Lower leg skin (tissue), 4 donors: ENCODE results near the gene HIC1. TPM values are rescaled to one million over a fixed set of nuclear protein-coding genes. Genes with fewer than 3 reads are reported as not detected.
"Not testable (repeated sequence)": the region's sequence is repeated elsewhere in the genome, so short reads cannot be mapped to it uniquely, and the experiment has no call there.

Source experiments
- DNase-seq, 2 donors: peaks; one replicate each; pipeline ENCODE4 v3.0.0-alpha.2; 2019; ENCODE audit warnings: low spot score in 2 of 2
- H3K4me3 ChIP-seq: fragments of 200-600 bp; sonication (generic); 2 replicates; pipeline ENCODE4 v1.5.1; 2017; ENCODE audit warnings: mild to moderate bottlenecking, low read depth; ENCODE audit not compliant: poor library complexity, severe bottlenecking
- CTCF ChIP-seq, 3 donors: fragments of 450-650 bp; IDR thresholded peaks; one replicate each; pipeline ENCODE4 v1.5.1; 2016; ENCODE audit warnings: antibody characterized with exemption in 3 of 3, mild to moderate bottlenecking in 3 of 3, moderate library complexity in 2 of 3
- POLR2A ChIP-seq, 2 donors: fragments of 450-650 bp; IDR thresholded peaks; one replicate each; pipeline ENCODE4 v1.6.1; 2016 to 2017; ENCODE audit warnings: antibody characterized with exemption in 2 of 2, mild to moderate bottlenecking in 1 of 2, moderate library complexity in 1 of 2
- WGBS, 2 donors: methylation state at CpG; one replicate each; pipeline ENCODE4 v1.1.5; 2018; 5-methylcytosine and 5-hydroxymethylcytosine counted together
- intact Hi-C: fragments of 100-400 bp; cut with DNase I; formaldehyde crosslinking; loops from one replicate; pipeline ENCODE4 v1.15.0; 2023; ENCODE audit warnings: low total_unique reads
- total RNA-seq, 4 donors: library from RNA; depleted of rRNA; stranded (reverse); fragments of >200 nt; gene quantifications; one replicate each; pipeline ENCODE4 v1.1.0, GENCODE V29; 2016

The HIC1 gene
- total RNA-seq, 4 donors from 2014 or later, result 2.4 to 14.2 (median 5.3) TPM

GRCh38 chr17:2012499-2012898 is 42.4 kb upstream of the HIC1 start:
- H3K4me3 ChIP-seq, result no peak overlapping the region
- WGBS, 2 donors, result 88% methylated on average over 4 of the region's 4 CpGs
- no peak for TF ChIP-seq CTCF (IDR thresholded peaks at IDR 0.05)
- TF ChIP-seq POLR2A (IDR thresholded peaks at IDR 0.05), result no peak
- intact Hi-C loops, result no loop called here
- DNase-seq, result no peak

GRCh38 chr17:2013220-2013993 is 41.5 kb upstream of the HIC1 start:
- intact Hi-C loops, H3K4me3 ChIP-seq, DNase-seq: not testable (repeated sequence)
- WGBS, 2 donors, result 73 to 76% methylated on average over 6 of the region's 6 CpGs

GRCh38 chr17:2013994-2014317 is 40.9 kb upstream of the HIC1 start:
- DNase-seq, result no peak
- TF ChIP-seq POLR2A (IDR thresholded peaks at IDR 0.05) (no peak), CTCF (IDR thresholded peaks at IDR 0.05) (no peak)
- intact Hi-C loops, result no loop called here
- no peak overlapping the region for H3K4me3 ChIP-seq
- WGBS, 2 donors, result 100% methylated on average over 1 of the region's 1 CpG

GRCh38 chr17:2015314-2015713 is 39.6 kb upstream of the HIC1 start:
- H3K4me3 ChIP-seq, result no peak overlapping the region
- intact Hi-C loops, result no loop called here
- no peak for DNase-seq
- no peak for TF ChIP-seq CTCF (IDR thresholded peaks at IDR 0.05)
- no peak for TF ChIP-seq POLR2A (IDR thresholded peaks at IDR 0.05)
- 88 to 92% methylated on average over 14 of the region's 14 CpGs for WGBS, 2 donors

- DNase-seq, result no peak
- intact Hi-C loops, result no loop called here
- no peak overlapping the region for H3K4me3 ChIP-seq
- TF ChIP-seq CTCF (IDR thresholded peaks at IDR 0.05) (no peak), POLR2A (IDR thresholded peaks at IDR 0.05) (no peak)
- WGBS, 2 donors, result 63 to 70% methylated on average over 14 to 20 of the region's 20 CpGs
These were observed 38.4 kb upstream of the HIC1 start for GRCh38 chr17:2016494-2016893.

- TF ChIP-seq CTCF (IDR thresholded peaks at IDR 0.05) (no peak), POLR2A (IDR thresholded peaks at IDR 0.05) (no peak)
- DNase-seq, result no peak
- intact Hi-C loops, result no loop called here
- WGBS, 2 donors, result 80 to 92% methylated on average over 19 of the region's 19 CpGs
- no peak overlapping the region for H3K4me3 ChIP-seq
These were observed 37.5 kb upstream of the HIC1 start for GRCh38 chr17:2017274-2017941.
